ENCODE results near the gene PJA2. TPM values are rescaled to one million over a fixed set of nuclear protein-coding genes. Genes with fewer than 3 reads are reported as not detected.

PJA2 gene
- polyA plus RNA-seq, 2 of the 4 experiments (the other 2 are of a cell fraction), result 24.9 to 56.5 TPM

DNA sequence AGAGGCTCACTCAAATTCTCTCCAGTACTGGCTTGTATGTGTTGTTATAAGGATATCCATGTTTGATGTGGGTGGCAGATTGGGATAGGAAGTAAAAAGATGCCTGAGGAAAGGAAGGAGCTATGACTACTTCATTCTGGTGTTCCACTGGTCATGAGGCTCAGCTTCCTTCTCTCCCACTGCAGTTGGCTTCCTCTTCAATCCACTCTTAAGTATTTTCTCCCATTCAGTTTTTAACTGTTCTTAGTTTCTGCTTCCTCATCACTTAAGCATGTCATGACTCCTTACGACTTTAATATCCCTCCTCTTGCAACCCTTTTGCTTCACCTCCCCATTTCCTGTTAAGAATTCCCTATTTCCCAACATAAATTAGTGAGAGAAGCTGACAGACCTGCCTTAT is 81.1 kb downstream of the PJA2 start:
- DNase-seq (ENCODE audit: low read depth in 1 of 2, low spot score in 1 of 2) (no peak), FAIRE-seq (no peak), ATAC-seq (no peak)
- Histone ChIP-seq H3K4me2 (no peak overlapping the region), H3K9me3 (no peaks in the 10 kb centered on the region), H3K4me3 (no peak overlapping the region), H3K4me1 (no peaks in the 10 kb centered on the region), H3K27ac (no peak overlapping the region)
- CTCF ChIA-PET, result no interaction called here
- TF ChIP-seq SMC3 (IDR thresholded peaks at IDR 0.05) (no peak), EP300 (IDR thresholded peaks at IDR 0.05) (no peak), HDAC2 (IDR thresholded peaks at IDR 0.05) (no peak), SREBF2 (IDR thresholded peaks at IDR 0.05) (no peak), HOXB5 (CRISPR knock-in tag; IDR thresholded peaks at IDR 0.05) (no peak), PHF8 (IDR thresholded peaks at IDR 0.05; ENCODE audit: borderline replicate concordance, low read depth) (no peak), GATA3 (IDR thresholded peaks at IDR 0.05; ENCODE audit: borderline replicate concordance) (no peak), CHD4 (IDR thresholded peaks at IDR 0.05; ENCODE audit: borderline replicate concordance) (no peak), MAFK (IDR thresholded peaks at IDR 0.05; ENCODE audit: partially characterized antibody) (no peak), KDM1A (IDR thresholded peaks at IDR 0.05; ENCODE audit: low read depth) (no peak), CBX2 (IDR thresholded peaks at IDR 0.05; ENCODE audit: borderline replicate concordance, low read depth) (no peak), TP53 (CRISPR knock-in tag; IDR thresholded peaks at IDR 0.05) (no peak), JUN (IDR thresholded peaks at IDR 0.05) (no peak), CHD2 (IDR thresholded peaks at IDR 0.05; ENCODE audit: low read length, partially characterized antibody) (no peak), HEYL (CRISPR knock-in tag; IDR thresholded peaks at IDR 0.05) (no peak), ESRRA (IDR thresholded peaks at IDR 0.05; ENCODE audit: borderline replicate concordance, low read length) (no peak), RAD21 (conservative IDR thresholded peaks at IDR 0.05 in 1 of 2, IDR thresholded peaks at IDR 0.05 in 1 of 2) (no peak), POLR2AphosphoS2 (conservative IDR thresholded peaks at IDR 0.05; ENCODE audit: low read length) (no peak)
- TF ChIP-seq, protein P1, sequence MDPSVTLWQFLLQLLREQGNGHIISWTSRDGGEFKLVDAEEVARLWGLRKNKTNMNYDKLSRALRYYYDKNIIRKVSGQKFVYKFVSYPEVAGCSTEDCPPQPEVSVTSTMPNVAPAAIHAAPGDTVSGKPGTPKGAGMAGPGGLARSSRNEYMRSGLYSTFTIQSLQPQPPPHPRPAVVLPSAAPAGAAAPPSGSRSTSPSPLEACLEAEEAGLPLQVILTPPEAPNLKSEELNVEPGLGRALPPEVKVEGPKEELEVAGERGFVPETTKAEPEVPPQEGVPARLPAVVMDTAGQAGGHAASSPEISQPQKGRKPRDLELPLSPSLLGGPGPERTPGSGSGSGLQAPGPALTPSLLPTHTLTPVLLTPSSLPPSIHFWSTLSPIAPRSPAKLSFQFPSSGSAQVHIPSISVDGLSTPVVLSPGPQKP (IDR thresholded peaks at IDR 0.05; ENCODE audit: low read depth, low read length), result no peak
- TF ChIP-seq, protein P2, sequence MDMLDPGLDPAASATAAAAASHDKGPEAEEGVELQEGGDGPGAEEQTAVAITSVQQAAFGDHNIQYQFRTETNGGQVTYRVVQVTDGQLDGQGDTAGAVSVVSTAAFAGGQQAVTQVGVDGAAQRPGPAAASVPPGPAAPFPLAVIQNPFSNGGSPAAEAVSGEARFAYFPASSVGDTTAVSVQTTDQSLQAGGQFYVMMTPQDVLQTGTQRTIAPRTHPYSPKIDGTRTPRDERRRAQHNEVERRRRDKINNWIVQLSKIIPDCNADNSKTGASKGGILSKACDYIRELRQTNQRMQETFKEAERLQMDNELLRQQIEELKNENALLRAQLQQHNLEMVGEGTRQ (IDR thresholded peaks at IDR 0.05), result no peak
- 81% methylated on average over 1 of the region's 1 CpG for WGBS (ENCODE audit: missing lambda C conversion rate)
- POLR2A ChIA-PET, result no interaction called here

DNA sequence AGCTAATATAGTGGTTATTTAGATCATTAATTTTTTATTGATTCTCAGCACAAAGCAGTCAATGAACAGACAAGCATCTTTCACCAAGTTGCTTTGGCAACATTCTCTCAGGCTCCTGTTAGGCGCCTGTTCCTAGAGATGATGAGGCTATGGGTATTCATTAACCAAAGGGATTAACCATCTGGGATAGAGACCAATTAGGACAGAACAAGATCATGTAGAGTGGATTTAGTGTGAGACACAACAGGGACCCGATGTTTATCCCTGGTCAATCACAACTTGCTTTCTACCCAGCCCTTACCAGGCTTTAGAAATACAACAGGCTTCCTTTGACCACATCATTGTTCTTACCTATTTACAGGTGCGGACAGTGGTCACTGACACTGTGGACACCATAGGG is 82.2 kb downstream of the PJA2 start:
- Histone ChIP-seq H3K4me1 (no peaks in the 10 kb centered on the region), H3K9me3 (no peaks in the 10 kb centered on the region), H3K4me2 (no peak overlapping the region), H3K27ac (no peak overlapping the region), H3K4me3 (no peak overlapping the region)
- DNase-seq (ENCODE audit: low read depth in 1 of 2, low spot score in 1 of 2), result no peak
- CTCF ChIA-PET, result no interaction called here
- no peak for FAIRE-seq
- POLR2A ChIA-PET, result no interaction called here
- WGBS (ENCODE audit: missing lambda C conversion rate), result 68% methylated on average over 3 of the region's 3 CpGs
- TF ChIP-seq ZFP36 (IDR thresholded peaks at IDR 0.05; ENCODE audit: borderline replicate concordance, partially characterized antibody), result no peak
- no peak for TF ChIP-seq KDM5A (IDR thresholded peaks at IDR 0.05)
- TF ChIP-seq FOSL2 (IDR thresholded peaks at IDR 0.05), result no peak
- no peak for TF ChIP-seq FOSL2 (CRISPR knock-in tag; IDR thresholded peaks at IDR 0.05)
- TF ChIP-seq, protein P3, sequence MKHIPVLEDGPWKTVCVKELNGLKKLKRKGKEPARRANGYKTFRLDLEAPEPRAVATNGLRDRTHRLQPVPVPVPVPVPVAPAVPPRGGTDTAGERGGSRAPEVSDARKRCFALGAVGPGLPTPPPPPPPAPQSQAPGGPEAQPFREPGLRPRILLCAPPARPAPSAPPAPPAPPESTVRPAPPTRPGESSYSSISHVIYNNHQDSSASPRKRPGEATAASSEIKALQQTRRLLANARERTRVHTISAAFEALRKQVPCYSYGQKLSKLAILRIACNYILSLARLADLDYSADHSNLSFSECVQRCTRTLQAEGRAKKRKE (CRISPR knock-in tag; IDR thresholded peaks at IDR 0.05; ENCODE audit: low read depth), result no peak
- no peak for TF ChIP-seq SMC3 (IDR thresholded peaks at IDR 0.05)
- TF ChIP-seq, protein P4, sequence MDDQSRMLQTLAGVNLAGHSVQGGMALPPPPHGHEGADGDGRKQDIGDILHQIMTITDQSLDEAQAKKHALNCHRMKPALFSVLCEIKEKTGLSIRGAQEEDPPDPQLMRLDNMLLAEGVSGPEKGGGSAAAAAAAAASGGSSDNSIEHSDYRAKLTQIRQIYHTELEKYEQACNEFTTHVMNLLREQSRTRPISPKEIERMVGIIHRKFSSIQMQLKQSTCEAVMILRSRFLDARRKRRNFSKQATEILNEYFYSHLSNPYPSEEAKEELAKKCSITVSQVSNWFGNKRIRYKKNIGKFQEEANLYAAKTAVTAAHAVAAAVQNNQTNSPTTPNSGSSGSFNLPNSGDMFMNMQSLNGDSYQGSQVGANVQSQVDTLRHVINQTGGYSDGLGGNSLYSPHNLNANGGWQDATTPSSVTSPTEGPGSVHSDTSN (IDR thresholded peaks at IDR 0.05), result no peak
- TF ChIP-seq HOXA7 (CRISPR knock-in tag; IDR thresholded peaks at IDR 0.05), result no peak
- TF ChIP-seq CEBPB (IDR thresholded peaks at IDR 0.05), result no peak
- no peak for TF ChIP-seq CHD2 (IDR thresholded peaks at IDR 0.05; ENCODE audit: low read length, partially characterized antibody)
- no peak for TF ChIP-seq ZSCAN20 (CRISPR knock-in tag; IDR thresholded peaks at IDR 0.05)
- TF ChIP-seq RAD21 (conservative IDR thresholded peaks at IDR 0.05 in 1 of 2, IDR thresholded peaks at IDR 0.05 in 1 of 2), result no peak
- no peak for TF ChIP-seq EHMT2 (IDR thresholded peaks at IDR 0.05; ENCODE audit: low read depth)
- no peak for TF ChIP-seq HOXB13 (CRISPR knock-in tag; IDR thresholded peaks at IDR 0.05; ENCODE audit: low read depth)
- TF ChIP-seq, protein P5, sequence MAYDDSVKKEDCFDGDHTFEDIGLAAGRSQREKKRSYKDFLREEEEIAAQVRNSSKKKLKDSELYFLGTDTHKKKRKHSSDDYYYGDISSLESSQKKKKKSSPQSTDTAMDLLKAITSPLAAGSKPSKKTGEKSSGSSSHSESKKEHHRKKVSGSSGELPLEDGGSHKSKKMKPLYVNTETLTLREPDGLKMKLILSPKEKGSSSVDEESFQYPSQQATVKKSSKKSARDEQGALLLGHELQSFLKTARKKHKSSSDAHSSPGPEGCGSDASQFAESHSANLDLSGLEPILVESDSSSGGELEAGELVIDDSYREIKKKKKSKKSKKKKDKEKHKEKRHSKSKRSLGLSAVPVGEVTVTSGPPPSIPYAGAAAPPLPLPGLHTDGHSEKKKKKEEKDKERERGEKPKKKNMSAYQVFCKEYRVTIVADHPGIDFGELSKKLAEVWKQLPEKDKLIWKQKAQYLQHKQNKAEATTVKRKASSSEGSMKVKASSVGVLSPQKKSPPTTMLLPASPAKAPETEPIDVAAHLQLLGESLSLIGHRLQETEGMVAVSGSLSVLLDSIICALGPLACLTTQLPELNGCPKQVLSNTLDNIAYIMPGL (CRISPR knock-in tag; IDR thresholded peaks at IDR 0.05; ENCODE audit: borderline replicate concordance), result no peak
- no peak for TF ChIP-seq CBX8 (IDR thresholded peaks at IDR 0.05)
- no peak for TF ChIP-seq BHLHE40 (IDR thresholded peaks at IDR 0.05; ENCODE audit: low read depth, low read length)
- TF ChIP-seq ZC3H11A (IDR thresholded peaks at IDR 0.05), result no peak
- no peak for TF ChIP-seq POLR2A (IDR thresholded peaks at IDR 0.05; ENCODE audit: low read length)
- no peak for TF ChIP-seq NPAS2 (CRISPR knock-in tag; IDR thresholded peaks at IDR 0.05; ENCODE audit: borderline replicate concordance)
- TF ChIP-seq ZNF302 (CRISPR knock-in tag; IDR thresholded peaks at IDR 0.05), result no peak
- ATAC-seq, result no peak
